ENCODE data around the gene DCTN5.

The DCTN5 gene

DNA sequence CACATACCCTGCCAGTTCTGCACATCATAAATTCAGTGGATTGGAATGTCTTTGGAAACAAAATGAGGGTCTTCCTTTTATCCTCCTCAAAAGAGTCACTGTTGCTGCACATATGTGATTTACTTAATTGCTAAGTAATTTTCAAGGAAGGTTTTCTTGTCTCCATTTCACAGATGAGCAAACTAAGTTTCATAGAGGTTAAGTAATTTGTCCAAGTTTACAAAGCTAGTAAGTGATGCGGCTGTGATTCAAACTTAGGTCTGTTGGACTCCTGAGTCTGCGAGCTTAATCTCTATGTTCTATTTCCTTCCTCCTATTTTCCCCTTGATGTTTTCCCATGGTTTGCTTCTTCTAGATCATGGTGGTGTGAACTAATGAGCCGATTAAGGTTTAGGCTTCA, 85.4 kb downstream of the DCTN5 start:
- DNase-seq (ENCODE audit: low read depth in 4 of 4, low spot score in 1 of 4), result no peak
